ENCODE data around the gene SLC26A11.

Gene SLC26A11

GRCh38 chr17:80232438-80232837, 12.2 kb downstream of the SLC26A11 start:
- H3K36me3 Mint-ChIP-seq (ENCODE audit: low read depth) = peaks cover 65% of the 10 kb centered on the region
- TF ChIP-seq CTCF (IDR thresholded peaks at IDR 0.05) = no peak
- H3K27me3 Mint-ChIP-seq (ENCODE audit: low read depth, poor library complexity) = peaks cover 6% of the 10 kb centered on the region
- H3K27ac Mint-ChIP-seq = no peak overlapping the region
- no peak overlapping the region for H3K4me3 Mint-ChIP-seq
- no peak for DNase-seq
- H3K4me1 Mint-ChIP-seq = no peaks in the 10 kb centered on the region
- peaks cover 43% of the 10 kb centered on the region for H3K9me3 Mint-ChIP-seq

GRCh38 chr17:80233202-80233601, 13.0 kb downstream of the SLC26A11 start:
- TF ChIP-seq CTCF (IDR thresholded peaks at IDR 0.05) = no peak
- Mint-ChIP-seq H3K27ac (no peak overlapping the region), H3K27me3 (ENCODE audit: low read depth, poor library complexity) (peaks cover 6% of the 10 kb centered on the region), H3K9me3 (peaks cover 43% of the 10 kb centered on the region), H3K36me3 (ENCODE audit: low read depth) (peaks cover 70% of the 10 kb centered on the region), H3K4me1 (no peaks in the 10 kb centered on the region), H3K4me3 (no peak overlapping the region)
- no peak for DNase-seq

GRCh38 chr17:80236911-80237310, 16.7 kb downstream of the SLC26A11 start:
- H3K27ac Mint-ChIP-seq = peak overlapping the region; percentile 16
- TF ChIP-seq CTCF (IDR thresholded peaks at IDR 0.05) = no peak
- H3K4me1 Mint-ChIP-seq = no peaks in the 10 kb centered on the region
- no peak overlapping the region for H3K4me3 Mint-ChIP-seq
- H3K27me3 Mint-ChIP-seq (ENCODE audit: low read depth, poor library complexity) = peaks cover 6% of the 10 kb centered on the region
- no peak for DNase-seq
- H3K9me3 Mint-ChIP-seq = peaks cover 27% of the 10 kb centered on the region
- H3K36me3 Mint-ChIP-seq (ENCODE audit: low read depth) = peaks cover 64% of the 10 kb centered on the region

DNA sequence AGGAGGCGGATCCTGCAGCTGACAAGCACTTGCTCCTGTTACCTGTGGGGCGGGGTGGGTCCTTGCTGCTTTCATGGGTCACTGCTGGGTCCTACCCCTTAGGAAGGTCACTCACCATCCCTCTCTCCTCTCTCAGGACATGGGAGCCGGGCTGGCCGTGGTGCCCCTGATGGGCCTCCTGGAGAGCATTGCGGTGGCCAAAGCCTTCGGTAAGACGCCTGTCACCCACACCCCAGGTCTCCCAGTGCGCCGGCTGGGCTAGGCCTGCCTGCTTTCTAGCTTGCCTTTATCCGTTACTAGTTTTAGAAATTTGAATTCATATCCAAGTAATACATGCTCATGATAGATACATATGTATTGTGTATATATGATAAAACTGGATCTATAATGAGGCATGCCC, 17.2 kb downstream of the SLC26A11 start:
- H3K4me1 Mint-ChIP-seq = no peaks in the 10 kb centered on the region
- peaks cover 6% of the 10 kb centered on the region for H3K27me3 Mint-ChIP-seq (ENCODE audit: low read depth, poor library complexity)
- no peak overlapping the region for H3K4me3 Mint-ChIP-seq
- H3K27ac Mint-ChIP-seq = peak overlapping the region; percentile 46
- peaks cover 23% of the 10 kb centered on the region for H3K9me3 Mint-ChIP-seq
- peaks cover 64% of the 10 kb centered on the region for H3K36me3 Mint-ChIP-seq (ENCODE audit: low read depth)
- DNase-seq = no peak
- TF ChIP-seq CTCF (IDR thresholded peaks at IDR 0.05) = no peak

GRCh38 chr17:80242505-80242904, 22.3 kb downstream of the SLC26A11 start:
- Mint-ChIP-seq H3K27me3 (ENCODE audit: low read depth, poor library complexity) (peaks cover 4% of the 10 kb centered on the region), H3K27ac (no peak overlapping the region)

More at GRCh38 chr17:80242505-80242904, 22.3 kb downstream of the SLC26A11 start:
- DNase-seq = no peak
- Mint-ChIP-seq H3K9me3 (no peaks in the 10 kb centered on the region), H3K4me1 (peaks cover 8% of the 10 kb centered on the region), H3K4me3 (no peak overlapping the region), H3K36me3 (ENCODE audit: low read depth) (peaks cover 42% of the 10 kb centered on the region)
- no peak for TF ChIP-seq CTCF (IDR thresholded peaks at IDR 0.05)
